MM.1S (cell line): Measurements from ENCODE around the gene BHLHA15.

Experiments
- EZH2phosphoT487 ChIP-seq: fragments of 300-600 bp; sonication (generic); IDR thresholded peaks from 2 replicates; pipeline ENCODE4 v1.6.1; 2018; ENCODE audit warnings: antibody characterized with exemption, low read length
- TF ChIP-seq, protein P1 (sequence below): fragments of 300-600 bp; sonication (generic); IDR thresholded peaks from 2 replicates; pipeline ENCODE4 v1.5.1; 2016; ENCODE audit warnings: antibody characterized with exemption, low read length, mixed read lengths

DNA sequence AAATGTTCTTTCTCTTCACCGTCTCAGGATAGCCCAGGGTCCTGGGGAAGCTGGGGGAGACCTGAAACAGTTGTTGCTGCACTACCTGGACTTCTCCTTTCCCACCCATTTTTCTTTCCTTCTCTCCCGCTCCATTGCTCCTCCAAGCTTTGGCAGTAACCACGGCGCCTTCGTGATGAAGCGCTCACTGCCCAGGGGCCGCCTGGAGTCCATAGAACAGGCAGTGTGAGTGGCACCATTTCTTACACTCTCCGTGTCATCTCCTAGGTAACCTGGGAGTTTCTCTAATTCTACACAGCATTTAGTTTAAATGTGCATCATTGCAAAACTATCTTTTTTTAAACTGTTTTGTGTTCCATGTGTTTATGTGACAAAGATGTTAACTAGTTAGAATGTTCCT lies 40.3 kb upstream of the BHLHA15 start:
- no peak for TF ChIP-seq EZH2phosphoT487
- TF ChIP-seq, protein P1, sequence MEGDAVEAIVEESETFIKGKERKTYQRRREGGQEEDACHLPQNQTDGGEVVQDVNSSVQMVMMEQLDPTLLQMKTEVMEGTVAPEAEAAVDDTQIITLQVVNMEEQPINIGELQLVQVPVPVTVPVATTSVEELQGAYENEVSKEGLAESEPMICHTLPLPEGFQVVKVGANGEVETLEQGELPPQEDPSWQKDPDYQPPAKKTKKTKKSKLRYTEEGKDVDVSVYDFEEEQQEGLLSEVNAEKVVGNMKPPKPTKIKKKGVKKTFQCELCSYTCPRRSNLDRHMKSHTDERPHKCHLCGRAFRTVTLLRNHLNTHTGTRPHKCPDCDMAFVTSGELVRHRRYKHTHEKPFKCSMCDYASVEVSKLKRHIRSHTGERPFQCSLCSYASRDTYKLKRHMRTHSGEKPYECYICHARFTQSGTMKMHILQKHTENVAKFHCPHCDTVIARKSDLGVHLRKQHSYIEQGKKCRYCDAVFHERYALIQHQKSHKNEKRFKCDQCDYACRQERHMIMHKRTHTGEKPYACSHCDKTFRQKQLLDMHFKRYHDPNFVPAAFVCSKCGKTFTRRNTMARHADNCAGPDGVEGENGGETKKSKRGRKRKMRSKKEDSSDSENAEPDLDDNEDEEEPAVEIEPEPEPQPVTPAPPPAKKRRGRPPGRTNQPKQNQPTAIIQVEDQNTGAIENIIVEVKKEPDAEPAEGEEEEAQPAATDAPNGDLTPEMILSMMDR, result no peak
